HG03378 (cell line): ENCODE data around the gene ITCH.
"Not testable (repeated sequence)": the region's sequence is repeated elsewhere in the genome, so short reads cannot be mapped to it uniquely, and the experiment has no call there.

Experiments
- ATAC-seq: cut with Tn5 transposase; IDR thresholded peaks from one replicate; pipeline ENCODE4 v1.9.1; 2021; ENCODE audit warnings: mild to moderate bottlenecking, moderate library complexity; ENCODE audit not compliant: unreplicated experiment

The ITCH gene

GRCh38 chr20:34343458-34344211, 19.4 kb upstream of the ITCH start:
- no peak for ATAC-seq

DNA sequence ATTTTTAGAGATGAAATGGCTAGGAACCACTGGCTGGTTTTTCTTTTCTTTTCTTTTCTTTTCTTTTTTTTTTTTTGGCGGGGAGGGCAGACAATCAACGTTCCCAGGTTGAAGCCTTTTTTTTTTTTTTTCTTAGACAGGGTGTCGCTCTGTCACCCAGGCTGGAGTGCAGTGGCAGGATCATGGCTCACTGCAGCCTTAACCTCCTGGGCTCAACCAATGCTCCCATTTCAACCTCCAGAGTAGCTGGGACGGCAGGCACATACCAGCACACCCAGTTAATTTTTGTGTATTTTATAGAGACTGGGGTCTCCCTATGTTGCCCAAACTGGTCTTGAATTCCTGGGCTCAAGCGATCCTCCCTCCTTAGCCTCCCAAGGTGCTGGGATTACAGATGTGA, 18.8 kb upstream of the ITCH start:
- no peak for ATAC-seq

- no peak for ATAC-seq
These were observed 17.7 kb upstream of the ITCH start for GRCh38 chr20:34345402-34345736.

GRCh38 chr20:34345839-34346532, 17.1 kb upstream of the ITCH start:
- ATAC-seq, result not testable (repeated sequence)

- not testable (repeated sequence) for ATAC-seq
These were observed 16.6 kb upstream of the ITCH start for GRCh38 chr20:34346533-34346865.

- no peak for ATAC-seq
These were observed 15.5 kb upstream of the ITCH start for GRCh38 chr20:34347571-34347970.

DNA sequence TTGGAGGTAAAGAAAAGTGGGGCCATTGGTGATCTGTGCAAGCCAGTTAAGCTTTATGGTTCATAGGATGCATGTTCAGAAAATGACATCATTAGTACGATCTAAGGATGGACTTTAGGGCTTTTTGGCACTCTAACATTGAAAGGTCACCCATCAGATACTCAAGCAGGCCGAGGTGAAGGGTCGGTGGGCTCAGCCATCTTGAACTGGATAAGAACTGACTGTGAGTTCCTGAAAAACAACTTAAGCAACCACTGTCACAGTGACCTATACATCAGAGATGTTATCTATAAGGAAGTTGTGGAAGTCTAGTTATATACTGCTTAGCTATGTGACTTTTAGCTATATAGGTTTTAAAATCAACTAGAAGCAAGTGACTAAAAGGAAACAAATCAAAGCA, 13.0 kb upstream of the ITCH start:
- no peak for ATAC-seq

- ATAC-seq, result not testable (repeated sequence)
These were observed 9.6 kb upstream of the ITCH start for GRCh38 chr20:34353467-34353866.

GRCh38 chr20:34355427-34355826, 7.6 kb upstream of the ITCH start:
- no peak for ATAC-seq

DNA sequence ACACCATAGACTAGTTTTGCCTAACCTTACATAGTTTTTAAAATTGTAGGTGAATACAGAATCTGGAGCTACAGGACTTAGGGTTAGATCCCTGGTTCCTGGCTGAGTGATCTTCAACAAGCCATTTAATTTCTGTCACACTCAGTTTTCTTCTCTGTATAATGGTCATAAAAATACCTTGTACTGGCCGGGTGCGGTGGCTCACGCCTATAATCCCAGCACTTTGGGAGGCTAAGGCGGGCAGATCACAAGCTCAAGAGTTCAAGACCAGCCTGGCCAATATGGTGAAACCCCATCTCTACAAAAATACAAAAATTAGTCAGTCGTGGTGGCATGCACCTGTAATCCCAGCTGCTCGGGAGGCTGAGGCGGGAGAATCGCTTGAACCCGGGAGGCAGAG, 3.3 kb upstream of the ITCH start:
- not testable (repeated sequence) for ATAC-seq

DNA sequence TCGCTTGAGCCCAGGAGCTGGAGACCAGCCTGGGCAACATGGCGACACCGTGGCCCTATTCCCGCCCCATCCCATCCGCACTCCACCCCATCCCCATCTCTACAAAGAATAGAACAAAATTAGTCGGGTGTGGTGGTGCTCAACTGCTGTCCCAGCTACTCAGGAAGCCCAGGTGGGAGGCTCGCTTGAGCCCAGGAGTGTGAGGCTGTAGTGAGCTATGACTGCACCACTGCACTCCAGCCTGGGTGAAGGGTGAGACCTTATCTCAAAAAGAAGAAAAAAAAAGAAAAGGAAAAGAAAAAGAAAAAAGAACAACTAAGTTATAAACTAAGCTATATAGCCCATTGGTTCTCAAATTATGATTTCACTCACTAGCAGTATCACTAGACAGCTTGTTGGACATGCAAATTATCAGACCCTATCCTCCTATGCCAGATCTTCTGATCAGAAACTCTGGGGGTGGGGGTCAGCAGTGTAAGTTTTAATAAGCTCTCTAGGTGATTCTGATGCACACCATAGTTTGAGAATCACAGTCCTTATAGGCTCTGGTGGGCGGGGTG, 491 bp upstream of the ITCH start:
- ATAC-seq, result peak; percentile 5

GRCh38 chr20:34363465-34364222, 571 bp downstream of the ITCH start:
- peak; percentile 23 for ATAC-seq

GRCh38 chr20:34364223-34364506, 1.1 kb downstream of the ITCH start:
- no peak for ATAC-seq

DNA sequence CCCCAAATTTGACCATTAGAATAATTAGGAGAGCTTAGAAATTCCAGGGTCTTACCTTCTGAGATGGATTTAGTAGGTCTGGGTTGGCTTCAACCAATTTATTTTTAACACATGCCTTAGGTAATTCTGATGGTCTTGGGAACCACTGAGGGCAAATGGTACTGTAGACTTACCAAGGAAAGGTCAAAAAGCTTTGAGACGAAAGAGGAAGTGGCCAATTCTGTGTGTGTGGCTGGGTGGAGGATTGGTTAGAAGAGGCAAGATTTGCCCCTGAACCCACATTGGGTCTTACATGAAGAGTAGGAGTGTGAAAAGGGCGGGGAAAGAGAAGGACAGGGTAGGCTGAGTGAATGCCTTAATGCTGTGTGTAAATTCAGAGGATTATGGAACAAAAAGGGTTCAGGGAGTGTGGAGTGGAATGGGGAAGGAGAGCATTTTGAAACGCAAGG, 2.7 kb downstream of the ITCH start:
- no peak for ATAC-seq

GRCh38 chr20:34367155-34367554, 4.1 kb downstream of the ITCH start:
- ATAC-seq, result no peak

GRCh38 chr20:34367911-34368310, 4.8 kb downstream of the ITCH start:
- ATAC-seq, result not testable (repeated sequence)

- no peak for ATAC-seq
These were observed 5.5 kb downstream of the ITCH start for GRCh38 chr20:34368547-34368946.

GRCh38 chr20:34369265-34369664, 6.2 kb downstream of the ITCH start:
- ATAC-seq, result no peak

DNA sequence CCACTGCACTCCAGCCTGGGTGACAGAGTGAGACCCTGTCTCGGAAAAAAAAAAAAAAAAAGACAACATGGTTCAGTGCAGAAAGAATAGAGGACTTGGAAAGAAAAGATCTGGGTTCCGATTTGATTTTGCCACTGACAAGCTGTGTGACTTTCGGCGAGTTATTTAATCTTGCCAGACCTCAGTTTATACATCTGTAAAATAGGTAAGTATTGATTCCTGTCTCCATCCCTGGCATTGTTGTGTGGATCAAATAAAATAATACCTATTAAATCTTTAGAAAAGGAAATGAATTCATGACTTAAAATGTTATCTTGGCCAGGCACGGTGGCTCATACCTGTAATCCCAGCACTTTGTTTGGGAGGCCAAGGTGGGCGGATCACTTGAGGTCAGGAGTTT, 7.0 kb downstream of the ITCH start:
- no peak for ATAC-seq

DNA sequence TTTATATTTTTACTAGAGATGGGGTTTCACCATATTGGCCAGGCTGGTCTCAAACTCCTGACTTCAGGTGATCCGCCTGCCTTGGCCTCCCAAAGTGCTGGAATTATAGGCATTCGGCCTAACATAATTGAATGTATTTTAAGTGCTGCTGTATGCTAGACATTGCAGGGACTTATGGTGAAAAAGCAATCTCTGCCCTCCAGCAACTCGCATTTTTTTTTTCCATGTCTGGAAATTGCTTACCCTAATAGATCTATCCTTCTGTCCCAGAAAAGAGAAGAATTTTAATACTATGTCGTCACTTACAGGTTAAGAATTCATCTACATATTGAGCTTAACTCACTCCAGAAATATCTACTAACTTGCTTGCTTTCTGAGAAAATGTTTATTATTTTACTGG, 10.4 kb downstream of the ITCH start:
- no peak for ATAC-seq

DNA sequence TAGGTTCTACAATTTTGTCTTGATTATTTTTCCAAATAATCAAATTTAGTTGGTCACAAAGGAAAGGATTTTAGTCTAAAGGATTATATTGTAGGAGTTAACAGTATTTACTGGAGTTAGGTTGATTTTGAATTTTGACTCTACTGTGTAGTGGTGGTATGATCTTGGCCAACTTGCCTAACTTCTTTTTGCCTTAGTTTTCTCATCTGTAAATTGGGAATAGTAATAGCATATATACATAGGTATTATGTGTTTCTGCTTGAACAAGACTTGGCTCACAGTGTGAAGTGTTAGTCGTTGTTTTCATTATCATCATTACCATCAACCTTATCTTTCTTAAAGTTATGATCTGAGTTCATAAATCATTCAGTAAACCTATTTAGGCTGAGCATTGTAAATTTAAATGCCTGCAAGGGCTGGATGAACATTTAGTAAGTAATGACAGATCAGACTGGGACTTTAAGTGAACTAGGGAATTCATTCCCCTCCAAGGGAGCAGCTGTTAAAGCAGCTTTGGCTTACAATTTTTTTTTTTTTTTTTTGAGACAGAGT, 11.2 kb downstream of the ITCH start:
- no peak for ATAC-seq
